Stimulated activated CD8-positive, alpha-beta memory T cell treated with anti-CD3 and anti-CD28 coated beads, Interleukin-15, amount 100 ng/mL, for 1 hour (primary cell): ENCODE data around the gene TRIM44.
"Not testable (repeated sequence)": the region's sequence is repeated elsewhere in the genome, so short reads cannot be mapped to it uniquely, and the experiment has no call there.

Experiments used
- DNase-seq: peaks from one replicate; pipeline ENCODE4 v3.0.0-alpha.2; 2020; ENCODE audit warnings: low read depth

Gene TRIM44

GRCh38 chr11:35672608-35673007 is 10.0 kb downstream of the TRIM44 start:
- no peak for DNase-seq

DNA sequence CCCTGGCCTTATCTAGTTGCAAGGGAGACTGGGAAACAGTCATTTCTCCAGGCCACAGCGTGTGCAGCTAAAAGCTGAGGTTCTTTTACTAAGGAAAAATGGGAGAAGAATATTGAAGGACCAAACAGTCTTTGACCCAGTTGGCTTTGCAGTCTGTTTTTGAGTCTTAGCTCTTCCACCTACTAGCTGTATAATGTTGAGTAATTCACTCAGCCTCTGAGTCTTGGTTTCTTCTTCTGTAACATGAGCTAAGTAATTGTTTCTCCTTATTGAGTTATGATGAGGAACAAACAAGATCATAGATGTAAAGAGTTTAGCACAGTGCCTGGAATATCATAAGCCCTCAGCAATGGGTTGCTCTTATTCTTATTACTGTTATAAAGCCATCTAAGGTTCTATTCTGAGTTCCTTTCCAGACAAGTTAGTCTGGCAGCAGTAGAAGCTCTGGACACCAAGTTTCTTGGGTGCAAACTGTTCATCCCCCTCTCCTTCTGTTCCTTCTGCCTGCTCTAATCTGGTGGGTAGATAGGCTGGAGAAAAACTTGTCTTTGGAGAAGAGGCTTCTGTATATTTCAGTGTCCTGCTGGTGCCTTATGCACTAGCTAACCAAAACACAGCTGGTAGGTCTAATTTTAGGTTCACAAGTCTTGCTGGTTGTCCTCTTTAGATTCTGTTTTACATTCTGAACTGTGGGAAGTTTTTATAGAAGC is 13.5 kb downstream of the TRIM44 start:
- DNase-seq = no peak

- DNase-seq = no peak
Observed at GRCh38 chr11:35676611-35676965, 14.0 kb downstream of the TRIM44 start.

- DNase-seq = no peak
Observed at GRCh38 chr11:35677904-35678303, 15.3 kb downstream of the TRIM44 start.

- DNase-seq = no peak
Observed at GRCh38 chr11:35678471-35678870, 15.9 kb downstream of the TRIM44 start.

DNA sequence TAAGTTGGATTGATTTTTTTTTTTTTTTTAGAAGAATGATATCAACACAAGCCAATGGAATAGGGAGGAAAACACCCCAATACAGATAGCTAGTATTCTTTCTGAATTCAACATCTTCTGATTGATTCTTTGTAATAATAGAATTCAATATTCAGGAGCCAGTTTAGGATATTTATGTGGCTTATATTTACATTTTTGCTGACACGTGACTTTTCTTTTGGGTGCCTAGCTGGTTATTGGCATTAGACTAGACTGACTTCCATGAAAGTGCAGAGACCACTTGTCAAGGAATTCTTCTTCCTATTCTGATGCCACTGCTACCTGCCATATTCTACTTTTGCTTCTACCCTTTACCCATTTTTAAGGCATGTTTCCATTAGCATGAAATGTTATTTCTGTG is 16.4 kb downstream of the TRIM44 start:
- no peak for DNase-seq

- no peak for DNase-seq
Observed at GRCh38 chr11:35680506-35680905, 17.9 kb downstream of the TRIM44 start.

DNA sequence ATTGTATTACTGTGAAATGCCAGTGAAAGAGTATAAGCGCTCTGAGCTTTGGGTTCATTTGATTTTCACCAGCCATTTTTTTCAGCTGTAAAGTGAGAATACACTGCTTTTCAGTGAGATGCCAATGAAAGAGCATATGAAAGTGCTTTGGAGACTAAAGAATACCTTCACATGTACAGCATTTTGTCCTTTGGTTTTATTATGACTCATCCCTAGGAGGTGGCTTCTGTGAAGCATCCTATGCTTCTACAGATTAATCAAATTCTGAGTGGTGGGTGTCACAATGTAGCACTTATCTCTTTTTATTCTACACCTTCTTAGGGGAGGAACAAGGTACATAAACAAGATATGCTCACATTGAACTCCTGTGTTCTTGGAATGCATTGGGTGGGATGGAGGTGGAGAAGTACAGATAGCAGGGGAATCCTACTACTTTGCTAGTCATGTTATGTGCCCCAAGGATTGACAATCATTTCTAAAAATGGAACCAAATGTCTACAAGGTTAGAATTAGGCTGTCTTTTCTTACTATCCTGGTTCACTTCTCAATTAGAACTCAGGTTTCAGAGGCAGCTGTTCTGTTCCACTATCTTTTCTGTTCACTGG is 18.7 kb downstream of the TRIM44 start:
- DNase-seq = no peak

GRCh38 chr11:35682230-35683173 is 19.9 kb downstream of the TRIM44 start:
- no peak for DNase-seq

DNA sequence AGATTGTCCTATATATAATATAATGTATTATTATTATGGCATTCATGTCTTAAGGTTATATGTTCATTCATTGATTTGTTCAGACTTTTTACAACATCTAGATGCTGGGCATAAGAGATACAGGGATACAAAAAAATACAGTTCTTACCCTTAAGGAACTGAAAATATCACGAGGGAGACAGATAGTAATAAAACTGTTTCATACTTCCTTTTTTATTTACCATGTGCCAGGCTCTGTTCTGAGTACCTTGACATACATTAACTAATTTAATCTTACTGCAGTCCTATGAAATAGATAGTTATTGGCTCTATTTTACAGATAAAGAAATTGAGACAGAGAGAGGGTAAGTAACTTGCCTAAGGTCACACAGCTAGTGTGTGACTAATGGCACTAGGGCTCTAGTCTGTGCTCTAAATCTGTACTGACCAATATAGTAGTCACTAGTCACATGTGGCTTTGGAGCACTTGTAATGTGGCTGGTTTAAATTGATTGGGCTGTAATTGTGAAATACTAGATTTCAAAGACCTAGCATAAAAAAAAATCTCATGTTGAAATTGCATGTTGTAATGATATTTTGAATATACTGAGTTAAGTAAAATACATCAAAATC is 21.3 kb downstream of the TRIM44 start:
- DNase-seq = no peak

DNA sequence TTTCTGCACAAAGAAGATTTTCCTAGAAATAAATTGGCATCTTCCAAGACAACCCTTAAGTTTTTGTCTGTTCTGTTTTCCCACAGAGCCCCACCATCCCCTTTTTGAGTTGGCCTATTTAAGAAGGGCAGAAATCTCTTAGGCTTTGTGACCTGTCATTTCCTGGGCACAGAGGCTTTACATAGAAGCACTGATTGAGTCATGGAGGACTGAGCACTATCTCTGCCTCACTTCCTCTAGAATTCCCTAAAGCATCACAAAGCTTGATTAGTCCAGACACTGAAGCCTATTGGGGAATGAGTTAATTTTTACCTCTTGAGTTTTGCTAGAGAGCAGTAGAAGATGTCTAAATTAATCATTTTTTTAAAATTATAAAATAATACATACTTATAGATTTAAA is 25.4 kb downstream of the TRIM44 start:
- DNase-seq = no peak

DNA sequence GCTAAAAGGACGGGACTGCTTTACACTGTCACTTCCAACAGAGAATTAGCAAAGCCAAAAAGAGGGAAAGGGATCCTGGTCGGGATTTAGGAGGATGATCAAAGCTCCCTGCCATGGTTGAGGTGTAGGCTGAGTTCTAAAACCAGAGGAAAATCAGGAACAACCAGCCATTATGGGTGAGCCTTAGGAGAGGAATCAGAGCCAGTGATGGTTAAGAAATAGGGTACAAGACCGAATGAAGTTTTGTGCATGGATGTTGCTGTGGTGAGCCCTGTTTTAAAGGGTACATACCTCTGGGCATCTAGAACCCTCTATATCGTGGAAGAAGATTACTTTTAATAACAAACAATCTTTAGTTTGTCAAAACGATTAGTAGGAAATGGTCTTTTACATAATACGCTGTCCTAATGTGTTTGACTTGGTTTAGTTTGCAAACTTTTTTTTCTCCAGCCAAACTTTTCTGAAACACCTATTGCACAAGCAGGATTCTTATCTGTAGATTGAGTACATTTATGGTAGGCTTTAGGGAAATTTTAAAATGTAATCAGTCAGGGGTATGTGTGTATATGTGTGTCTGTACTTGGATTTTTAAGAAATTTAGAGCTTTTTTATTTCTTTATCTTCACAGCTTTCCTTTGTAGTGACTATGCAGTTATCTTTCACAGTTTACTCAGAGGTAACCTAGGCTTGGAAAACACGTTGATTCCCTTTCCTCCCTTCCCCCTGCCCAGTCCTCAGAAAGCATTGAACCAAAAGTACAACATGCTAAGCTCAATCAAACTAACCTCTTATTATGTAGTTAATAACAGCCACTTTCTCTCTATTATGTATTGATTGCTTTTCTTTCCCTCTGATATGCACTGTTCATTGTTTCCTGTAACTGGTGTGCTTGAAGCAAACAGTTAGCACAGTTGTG is 26.8 kb downstream of the TRIM44 start:
- no peak for DNase-seq

DNA sequence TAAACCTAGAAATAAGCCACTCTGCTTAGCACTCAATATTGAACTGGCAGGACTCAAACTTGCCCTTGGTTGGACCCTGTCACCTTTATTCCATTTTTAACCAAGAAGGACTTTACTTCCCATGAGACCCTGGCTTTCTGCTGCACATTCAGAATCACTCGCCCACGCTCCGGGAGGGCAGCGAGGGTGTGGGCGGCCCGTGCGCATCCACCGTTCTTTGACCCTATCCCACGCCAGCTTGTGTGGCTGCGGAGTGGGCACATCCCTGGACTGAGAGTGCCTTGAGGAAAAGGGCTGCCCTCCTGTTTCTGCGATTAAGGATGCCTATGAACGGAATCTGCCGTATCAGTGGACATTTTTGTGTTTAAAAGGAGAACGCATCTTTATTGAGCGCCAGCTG is 39.6 kb downstream of the TRIM44 start:
- no peak for DNase-seq

- no peak for DNase-seq
Observed at GRCh38 chr11:35709376-35709775, 46.8 kb downstream of the TRIM44 start.

DNA sequence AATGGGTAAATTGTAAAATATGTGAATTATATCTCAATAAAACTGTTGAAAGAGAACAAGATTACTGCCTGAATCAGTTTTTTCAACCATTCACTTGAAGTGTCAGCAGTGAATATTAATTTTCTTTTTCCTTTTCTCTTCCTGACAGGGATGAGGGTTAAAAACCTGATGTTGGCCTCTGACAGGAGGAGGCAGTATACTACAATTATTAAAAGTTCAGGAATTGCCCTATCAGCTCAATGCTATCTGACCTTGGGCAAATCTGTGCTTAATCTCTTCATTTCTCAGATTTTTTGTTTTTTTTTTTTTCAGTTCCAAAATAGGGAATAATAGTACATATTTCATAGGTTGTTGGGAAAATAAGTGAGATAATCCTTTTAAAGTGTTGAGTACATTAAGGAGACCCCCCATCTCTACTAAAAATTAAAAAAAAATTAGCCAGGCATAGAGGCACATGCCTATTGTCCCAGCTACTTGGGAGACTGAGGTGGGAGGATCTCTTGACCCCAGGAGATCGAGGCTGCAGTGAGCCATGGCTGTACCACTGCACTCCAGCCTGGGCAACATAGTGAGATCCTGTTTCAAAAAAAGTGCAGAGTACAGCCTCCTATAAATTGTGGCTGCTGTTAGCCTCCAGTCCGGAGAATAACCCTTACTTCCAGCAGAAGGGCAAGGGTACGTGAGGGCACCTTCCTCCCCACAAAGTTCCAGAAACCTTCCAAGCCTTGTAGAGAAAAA is 48.8 kb downstream of the TRIM44 start:
- no peak for DNase-seq

DNA sequence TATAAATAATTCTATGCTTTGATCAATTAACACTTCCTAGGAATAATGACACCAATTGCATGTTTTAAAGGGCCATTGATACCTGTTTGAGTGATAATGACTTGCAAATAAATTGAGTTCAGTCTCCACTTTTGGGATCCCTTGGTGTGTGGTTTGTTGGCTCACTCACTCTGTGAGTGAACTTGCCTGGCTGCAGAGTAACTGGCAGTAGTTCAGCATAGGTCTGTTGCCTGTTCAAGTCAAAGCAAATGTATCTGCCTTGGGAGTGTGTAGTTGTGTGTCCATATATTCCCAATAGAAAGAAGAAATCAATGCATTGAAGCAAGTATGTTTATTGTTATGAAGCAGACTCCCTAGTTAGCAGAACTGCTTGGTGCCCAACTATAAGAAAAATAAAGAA is 49.3 kb downstream of the TRIM44 start:
- no peak for DNase-seq

GRCh38 chr11:35712533-35712932 is 50.0 kb downstream of the TRIM44 start:
- DNase-seq = no peak

- no peak for DNase-seq
Observed at GRCh38 chr11:35714882-35715627, 52.5 kb downstream of the TRIM44 start.

- DNase-seq = not testable (repeated sequence)
Observed at GRCh38 chr11:35715677-35716076, 53.1 kb downstream of the TRIM44 start.

GRCh38 chr11:35717043-35717442 is 54.5 kb downstream of the TRIM44 start:
- no peak for DNase-seq
